HepG2 (cell line): ENCODE results near the gene TOMM6. TPM values are rescaled to one million over a fixed set of nuclear protein-coding genes. Genes with fewer than 3 reads are reported as not detected.

Experiments used
- MEIS1 ChIP-seq: sonication (generic); formaldehyde crosslinking; IDR thresholded peaks from 2 replicates; pipeline ENCODE4 v1.9.0; 2021; ENCODE audit warnings: mild to moderate bottlenecking, missing genetic modification reagents, moderate library complexity, borderline replicate concordance
- PAX8 ChIP-seq: sonication (generic); formaldehyde crosslinking; IDR thresholded peaks from 2 replicates; pipeline ENCODE4 v1.8.0; 2022; ENCODE audit warnings: mild to moderate bottlenecking, missing genetic modification reagents, borderline replicate concordance
- POLR2AphosphoS5 ChIP-seq: IDR thresholded peaks from 2 replicates; pipeline ENCODE4 v1.6.1; 2012; ENCODE audit warnings: low read depth, low read length
- RCOR2 ChIP-seq: IDR thresholded peaks from 2 replicates; pipeline ENCODE4 v1.6.1; 2016; ENCODE audit warnings: missing biosample characterization, missing genetic modification reagents
- SCMH1 ChIP-seq: sonication (generic); formaldehyde crosslinking; IDR thresholded peaks from 2 replicates; pipeline ENCODE4 v1.9.0; 2021; ENCODE audit warnings: missing genetic modification reagents, mild to moderate bottlenecking, borderline replicate concordance
- SMAD9 ChIP-seq: sonication (generic); formaldehyde crosslinking; IDR thresholded peaks from 2 replicates; pipeline ENCODE4 v1.5.1; 2020; ENCODE audit warnings: mild to moderate bottlenecking, missing genetic modification reagents
- TOPORS ChIP-seq: sonication (generic); formaldehyde crosslinking; IDR thresholded peaks from 2 replicates; pipeline ENCODE4 v1.8.0; 2023; ENCODE audit warnings: mild to moderate bottlenecking, missing genetic modification reagents
- ZNF234 ChIP-seq: sonication (generic); formaldehyde crosslinking; conservative IDR thresholded peaks from 2 replicates; pipeline ENCODE4 v1.5.1; 2020; ENCODE audit warnings: mild to moderate bottlenecking, missing genetic modification reagents
- ZNF33A ChIP-seq: sonication (generic); formaldehyde crosslinking; IDR thresholded peaks from 2 replicates; pipeline ENCODE4 v1.5.1; 2020; ENCODE audit warnings: missing genetic modification reagents, mild to moderate bottlenecking, moderate library complexity, borderline replicate concordance
- ZNF614 ChIP-seq: IDR thresholded peaks from 2 replicates; pipeline ENCODE4 v1.6.1; 2018; ENCODE audit warnings: missing biosample characterization, missing genetic modification reagents, inconsistent platforms, borderline replicate concordance
- ZNF670 ChIP-seq: sonication (generic); formaldehyde crosslinking; IDR thresholded peaks from 2 replicates; pipeline ENCODE4 v1.8.0; 2022; ENCODE audit warnings: mild to moderate bottlenecking, missing genetic modification reagents, borderline replicate concordance
- ZSCAN12 ChIP-seq: sonication (generic); formaldehyde crosslinking; IDR thresholded peaks from 2 replicates; pipeline ENCODE4 v1.9.0; 2021; ENCODE audit warnings: mild to moderate bottlenecking, missing genetic modification reagents
- ZSCAN9 ChIP-seq: IDR thresholded peaks from 2 replicates; pipeline ENCODE4 v1.6.1; 2016; ENCODE audit warnings: borderline replicate concordance
- polyA plus RNA-seq, 8 experiments: library from polyadenylated mRNA; depleted of rRNA in 3 of 8; stranded (reverse) in 7 of 8; unstranded in 1 of 8; fragments of >200 nt; fragmentation: Illumina TruSeq in 4 of 8; extraction: Trizol in 4 of 8; gene quantifications; 2 replicates each; pipeline versions ENCODE4 v1.2.1 to v1.2.3, GENCODE V29; 2011 to 2016; ENCODE audit warnings: low read depth in 4 of 8, missing spikeins in 1 of 8, mixed read lengths in 1 of 8; ENCODE audit not compliant: insufficient read depth in 1 of 8
- total RNA-seq, 5 experiments: library from RNA; depleted of rRNA; stranded (reverse); fragments of >200 nt; fragmentation: Illumina TruSeq; extraction: Trizol; gene quantifications; 2 replicates each; pipeline ENCODE4 v1.2.3, GENCODE V29; 2016; ENCODE audit warnings: low read depth in 1 of 5
- TF ChIP-seq, protein P1 (sequence below): sonication (generic); formaldehyde crosslinking; IDR thresholded peaks from 2 replicates; pipeline ENCODE4 v1.5.1; 2020; ENCODE audit warnings: missing genetic modification reagents, mild to moderate bottlenecking, borderline replicate concordance
- TF ChIP-seq, protein P2 (sequence below): sonication (generic); formaldehyde crosslinking; IDR thresholded peaks from 2 replicates; pipeline ENCODE4 v1.4.0; 2020; ENCODE audit warnings: missing genetic modification reagents
- TF ChIP-seq, protein P3 (sequence below): sonication (generic); formaldehyde crosslinking; IDR thresholded peaks from 2 replicates; pipeline ENCODE4 v1.9.0; 2022; ENCODE audit warnings: low read depth, missing genetic modification reagents
- TF ChIP-seq, protein P4 (sequence below): IDR thresholded peaks from 2 replicates; pipeline ENCODE4 v1.6.1; 2016; ENCODE audit warnings: missing compliant biosample characterization, missing genetic modification reagents, borderline replicate concordance
- TF ChIP-seq, protein P5 (sequence below): sonication (generic); formaldehyde crosslinking; IDR thresholded peaks from 2 replicates; pipeline ENCODE4 v1.8.0; 2022; ENCODE audit warnings: mild to moderate bottlenecking, missing genetic modification reagents
- TF ChIP-seq, protein P6 (sequence below): fragments of 450-650 bp; IDR thresholded peaks from 2 replicates; pipeline ENCODE4 v1.6.1; 2016

TOMM6 gene
- total and polyA plus RNA-seq, 2 of the 13 experiments (the other 11 are each of a cell fraction or from before 2014, with no cell fraction given) = 320 to 321 TPM

DNA sequence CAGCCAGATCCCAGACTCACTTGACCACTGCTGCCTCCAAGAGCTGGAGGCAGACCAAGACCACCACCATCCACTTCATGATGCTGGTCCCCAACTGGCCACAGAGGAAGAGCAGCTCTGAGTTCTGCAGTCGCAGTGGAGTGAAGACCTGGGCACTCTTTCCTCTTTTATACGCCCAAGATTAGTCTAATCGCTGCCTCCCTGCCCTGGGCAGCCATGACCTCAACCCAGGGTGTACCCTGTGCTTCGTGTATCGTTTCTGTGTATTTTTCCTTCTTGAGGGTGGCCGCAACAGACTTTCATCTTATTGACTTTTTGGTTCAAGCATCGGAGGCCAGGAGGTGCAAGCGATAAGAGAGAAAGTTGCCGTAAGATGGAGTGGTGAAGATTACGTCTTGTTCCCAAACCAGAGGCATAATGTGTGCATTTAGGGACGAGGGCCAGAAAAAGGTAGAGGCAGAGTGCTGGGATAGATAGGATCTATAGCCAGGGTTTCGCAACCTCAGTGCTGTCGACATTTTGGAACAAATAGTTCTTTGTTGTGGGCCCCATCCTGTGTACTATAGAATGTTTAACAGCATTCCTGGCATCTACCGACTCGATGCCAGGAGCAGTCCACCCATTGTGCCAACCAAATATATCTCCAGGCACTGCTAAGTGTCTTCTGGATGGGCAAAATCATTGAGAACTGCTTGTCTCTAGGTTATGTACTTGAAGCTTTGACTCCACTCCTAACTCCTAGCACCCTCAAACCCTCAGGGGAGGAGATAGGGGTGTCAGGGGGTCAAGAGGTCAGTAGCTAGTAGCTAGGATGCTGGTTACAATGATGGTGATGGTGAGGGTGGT, 40.0 kb upstream of the TOMM6 start, which contains the start of gene PGC (continued):
- TF ChIP-seq, protein P1, sequence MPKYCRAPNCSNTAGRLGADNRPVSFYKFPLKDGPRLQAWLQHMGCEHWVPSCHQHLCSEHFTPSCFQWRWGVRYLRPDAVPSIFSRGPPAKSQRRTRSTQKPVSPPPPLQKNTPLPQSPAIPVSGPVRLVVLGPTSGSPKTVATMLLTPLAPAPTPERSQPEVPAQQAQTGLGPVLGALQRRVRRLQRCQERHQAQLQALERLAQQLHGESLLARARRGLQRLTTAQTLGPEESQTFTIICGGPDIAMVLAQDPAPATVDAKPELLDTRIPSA = no peak
- TF ChIP-seq, protein P2, sequence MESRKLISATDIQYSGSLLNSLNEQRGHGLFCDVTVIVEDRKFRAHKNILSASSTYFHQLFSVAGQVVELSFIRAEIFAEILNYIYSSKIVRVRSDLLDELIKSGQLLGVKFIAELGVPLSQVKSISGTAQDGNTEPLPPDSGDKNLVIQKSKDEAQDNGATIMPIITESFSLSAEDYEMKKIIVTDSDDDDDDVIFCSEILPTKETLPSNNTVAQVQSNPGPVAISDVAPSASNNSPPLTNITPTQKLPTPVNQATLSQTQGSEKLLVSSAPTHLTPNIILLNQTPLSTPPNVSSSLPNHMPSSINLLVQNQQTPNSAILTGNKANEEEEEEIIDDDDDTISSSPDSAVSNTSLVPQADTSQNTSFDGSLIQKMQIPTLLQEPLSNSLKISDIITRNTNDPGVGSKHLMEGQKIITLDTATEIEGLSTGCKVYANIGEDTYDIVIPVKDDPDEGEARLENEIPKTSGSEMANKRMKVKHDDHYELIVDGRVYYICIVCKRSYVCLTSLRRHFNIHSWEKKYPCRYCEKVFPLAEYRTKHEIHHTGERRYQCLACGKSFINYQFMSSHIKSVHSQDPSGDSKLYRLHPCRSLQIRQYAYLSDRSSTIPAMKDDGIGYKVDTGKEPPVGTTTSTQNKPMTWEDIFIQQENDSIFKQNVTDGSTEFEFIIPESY (CRISPR knock-in tag) = peak; percentile 78
- no peak for TF ChIP-seq SCMH1
- TF ChIP-seq, protein P3, sequence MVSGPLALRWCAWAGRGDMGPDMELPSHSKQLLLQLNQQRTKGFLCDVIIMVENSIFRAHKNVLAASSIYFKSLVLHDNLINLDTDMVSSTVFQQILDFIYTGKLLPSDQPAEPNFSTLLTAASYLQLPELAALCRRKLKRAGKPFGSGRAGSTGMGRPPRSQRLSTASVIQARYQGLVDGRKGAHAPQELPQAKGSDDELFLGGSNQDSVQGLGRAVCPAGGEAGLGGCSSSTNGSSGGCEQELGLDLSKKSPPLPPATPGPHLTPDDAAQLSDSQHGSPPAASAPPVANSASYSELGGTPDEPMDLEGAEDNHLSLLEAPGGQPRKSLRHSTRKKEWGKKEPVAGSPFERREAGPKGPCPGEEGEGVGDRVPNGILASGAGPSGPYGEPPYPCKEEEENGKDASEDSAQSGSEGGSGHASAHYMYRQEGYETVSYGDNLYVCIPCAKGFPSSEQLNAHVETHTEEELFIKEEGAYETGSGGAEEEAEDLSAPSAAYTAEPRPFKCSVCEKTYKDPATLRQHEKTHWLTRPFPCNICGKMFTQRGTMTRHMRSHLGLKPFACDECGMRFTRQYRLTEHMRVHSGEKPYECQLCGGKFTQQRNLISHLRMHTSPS = peak; percentile 100
- peak; percentile 57 for TF ChIP-seq ZSCAN9 (CRISPR knock-in tag)
- TF ChIP-seq ZNF614 (CRISPR knock-in tag) = no peak; the same call in 1 of the 2 replicates
- TF ChIP-seq, protein P4, sequence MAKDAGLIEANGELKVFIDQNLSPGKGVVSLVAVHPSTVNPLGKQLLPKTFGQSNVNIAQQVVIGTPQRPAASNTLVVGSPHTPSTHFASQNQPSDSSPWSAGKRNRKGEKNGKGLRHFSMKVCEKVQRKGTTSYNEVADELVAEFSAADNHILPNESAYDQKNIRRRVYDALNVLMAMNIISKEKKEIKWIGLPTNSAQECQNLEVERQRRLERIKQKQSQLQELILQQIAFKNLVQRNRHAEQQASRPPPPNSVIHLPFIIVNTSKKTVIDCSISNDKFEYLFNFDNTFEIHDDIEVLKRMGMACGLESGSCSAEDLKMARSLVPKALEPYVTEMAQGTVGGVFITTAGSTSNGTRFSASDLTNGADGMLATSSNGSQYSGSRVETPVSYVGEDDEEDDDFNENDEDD (CRISPR knock-in tag) = no peak; the same call in 1 of the 2 replicates
- TF ChIP-seq TOPORS (CRISPR knock-in tag) = peak; percentile 62; the same call in 1 of the 2 replicates
- no peak for TF ChIP-seq ZSCAN12 (CRISPR knock-in tag)
- TF ChIP-seq ZNF33A (CRISPR knock-in tag) = no peak
- TF ChIP-seq MEIS1 (CRISPR knock-in tag) = peak; percentile 70; the same call in 1 of the 2 replicates
- peak; percentile 87; the same call in 1 of the 2 replicates for TF ChIP-seq RCOR2
- TF ChIP-seq SMAD9 (CRISPR knock-in tag) = 0 out of 2 replicates have a peak, but pooled peaks have one; percentile 21
- no peak for TF ChIP-seq PAX8 (CRISPR knock-in tag)
- TF ChIP-seq ZNF234 (CRISPR knock-in tag) = no peak
- TF ChIP-seq ZNF670 (CRISPR knock-in tag) = 0 out of 2 replicates have a peak, but pooled peaks have one; percentile 62
- peak; percentile 62; the same call in 1 of the 2 replicates for TF ChIP-seq POLR2AphosphoS5
- TF ChIP-seq, protein P5, sequence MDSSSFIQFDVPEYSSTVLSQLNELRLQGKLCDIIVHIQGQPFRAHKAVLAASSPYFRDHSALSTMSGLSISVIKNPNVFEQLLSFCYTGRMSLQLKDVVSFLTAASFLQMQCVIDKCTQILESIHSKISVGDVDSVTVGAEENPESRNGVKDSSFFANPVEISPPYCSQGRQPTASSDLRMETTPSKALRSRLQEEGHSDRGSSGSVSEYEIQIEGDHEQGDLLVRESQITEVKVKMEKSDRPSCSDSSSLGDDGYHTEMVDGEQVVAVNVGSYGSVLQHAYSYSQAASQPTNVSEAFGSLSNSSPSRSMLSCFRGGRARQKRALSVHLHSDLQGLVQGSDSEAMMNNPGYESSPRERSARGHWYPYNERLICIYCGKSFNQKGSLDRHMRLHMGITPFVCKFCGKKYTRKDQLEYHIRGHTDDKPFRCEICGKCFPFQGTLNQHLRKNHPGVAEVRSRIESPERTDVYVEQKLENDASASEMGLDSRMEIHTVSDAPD (CRISPR knock-in tag) = peak; percentile 98
- TF ChIP-seq, protein P6, sequence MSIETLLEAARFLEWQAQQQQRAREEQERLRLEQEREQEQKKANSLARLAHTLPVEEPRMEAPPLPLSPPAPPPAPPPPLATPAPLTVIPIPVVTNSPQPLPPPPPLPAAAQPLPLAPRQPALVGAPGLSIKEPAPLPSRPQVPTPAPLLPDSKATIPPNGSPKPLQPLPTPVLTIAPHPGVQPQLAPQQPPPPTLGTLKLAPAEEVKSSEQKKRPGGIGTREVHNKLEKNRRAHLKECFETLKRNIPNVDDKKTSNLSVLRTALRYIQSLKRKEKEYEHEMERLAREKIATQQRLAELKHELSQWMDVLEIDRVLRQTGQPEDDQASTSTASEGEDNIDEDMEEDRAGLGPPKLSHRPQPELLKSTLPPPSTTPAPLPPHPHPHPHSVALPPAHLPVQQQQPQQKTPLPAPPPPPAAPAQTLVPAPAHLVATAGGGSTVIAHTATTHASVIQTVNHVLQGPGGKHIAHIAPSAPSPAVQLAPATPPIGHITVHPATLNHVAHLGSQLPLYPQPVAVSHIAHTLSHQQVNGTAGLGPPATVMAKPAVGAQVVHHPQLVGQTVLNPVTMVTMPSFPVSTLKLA = no peak
